HG02885 (cell line): Measurements from ENCODE around the gene PHTF1.

Source experiments
- ATAC-seq: cut with Tn5 transposase; IDR thresholded peaks from one replicate; pipeline ENCODE4 v1.9.1; 2021; ENCODE audit warnings: mild to moderate bottlenecking; ENCODE audit not compliant: unreplicated experiment, poor library complexity

The PHTF1 gene

DNA sequence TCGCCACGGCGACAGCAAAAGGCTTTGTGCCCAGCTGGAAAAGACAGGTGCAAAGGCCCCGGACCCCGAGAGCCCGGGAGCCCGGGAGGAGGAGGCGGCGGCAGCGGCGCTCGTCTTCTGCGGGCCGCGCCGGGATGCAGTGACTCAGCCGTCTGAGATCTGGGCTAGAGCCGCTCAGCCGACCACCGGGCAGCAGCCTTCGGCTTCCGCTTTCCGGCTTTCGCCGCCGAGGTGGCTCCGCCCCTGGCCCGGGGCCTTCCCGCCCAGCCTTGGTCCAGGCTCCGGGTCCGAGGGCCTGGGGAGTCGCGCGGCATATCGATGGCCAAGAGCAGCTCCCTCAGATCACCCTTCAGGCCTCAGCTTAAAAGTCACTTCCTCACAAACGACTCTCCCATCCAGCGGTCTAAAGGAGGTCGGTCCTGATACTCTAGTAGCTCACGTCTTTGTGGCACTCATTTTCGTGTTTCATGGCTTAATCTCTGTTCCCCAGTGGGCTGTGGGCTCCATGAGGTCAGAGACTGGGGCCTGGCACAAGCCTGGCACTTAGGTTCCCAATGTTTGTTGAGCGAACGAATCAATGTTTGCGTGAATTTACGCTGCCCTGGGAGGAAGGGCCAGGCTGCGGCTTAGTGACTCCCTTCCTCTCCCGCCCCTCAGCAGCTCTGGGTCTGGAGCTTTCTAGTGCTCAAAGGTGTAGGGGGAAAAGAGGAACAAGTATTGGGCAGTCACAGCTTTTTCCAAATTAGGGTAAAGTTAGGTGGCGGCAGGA is at the start of gene PHTF1:
TSS of gene PHTF1 (minus strand) at position 154 of the 769 bp plus-strand sequence. CDS start 783 bp downstream, outside the sequence.
- ATAC-seq, result peak; percentile 86

DNA sequence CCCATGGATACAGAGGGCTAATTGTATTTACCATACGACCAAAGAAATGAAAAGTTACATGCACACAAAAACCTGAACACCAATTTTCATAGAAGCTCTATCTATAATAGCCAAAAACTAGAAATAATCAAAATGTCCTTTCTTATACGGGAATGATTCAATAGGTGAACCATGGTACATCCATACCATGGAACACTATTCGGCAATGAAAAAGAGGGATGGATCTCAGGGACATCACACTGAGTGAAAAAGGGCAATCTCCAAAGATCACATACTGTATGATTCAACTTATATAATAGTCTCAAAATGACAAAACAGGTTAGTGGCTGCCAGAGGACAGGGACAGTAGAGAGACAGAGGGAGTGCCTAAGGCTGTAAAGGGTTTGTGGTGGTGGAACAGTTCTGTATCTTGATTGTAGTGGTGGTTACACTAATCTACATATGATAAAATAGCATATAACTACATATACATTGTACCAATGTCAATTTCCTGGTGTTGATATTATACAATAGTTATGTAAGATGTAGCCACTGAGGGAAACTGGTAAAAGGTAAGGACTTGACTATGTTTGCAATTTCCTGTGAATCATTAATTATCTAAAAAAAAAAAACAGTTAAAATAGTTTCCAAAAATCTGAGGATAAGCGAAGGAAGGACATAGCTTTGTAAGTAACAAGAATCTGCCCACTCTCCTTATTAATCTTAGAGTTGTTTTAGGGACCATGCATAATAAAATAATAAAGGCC is 49.3 kb upstream of the PHTF1 start:
- ATAC-seq, result no peak

DNA sequence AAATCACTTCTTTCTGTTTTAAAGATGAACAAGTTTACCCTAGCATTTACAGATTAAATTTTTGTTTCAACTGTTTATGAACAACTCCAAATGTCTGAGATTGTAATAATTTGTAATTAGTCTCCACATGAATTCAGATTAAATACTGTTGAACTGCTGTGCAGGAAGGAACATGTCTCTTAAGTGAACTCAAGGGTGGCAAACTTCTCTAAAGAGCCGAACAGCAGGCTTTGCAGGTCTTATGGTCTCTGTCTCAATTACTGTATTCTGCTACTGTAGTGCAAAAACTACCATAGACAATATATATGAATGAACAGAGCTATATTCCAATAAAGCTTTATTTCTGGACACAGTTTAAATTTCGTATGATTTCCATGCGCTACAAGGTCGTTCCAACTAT is 46.4 kb upstream of the PHTF1 start:
- ATAC-seq, result no peak

DNA sequence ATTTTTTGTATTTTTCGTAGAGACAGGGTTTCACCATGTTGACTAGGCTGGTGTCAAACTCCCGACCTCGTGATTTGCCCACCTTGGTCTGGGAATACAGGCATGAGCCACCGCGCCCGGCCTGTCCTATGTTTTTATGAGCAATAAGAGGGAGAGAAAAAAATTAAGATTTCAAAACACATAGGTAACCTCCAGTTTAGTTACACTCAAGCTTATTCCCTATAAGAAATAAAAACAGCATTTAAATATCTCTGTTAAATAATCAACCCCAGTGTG is 45.9 kb upstream of the PHTF1 start:
- no peak for ATAC-seq

DNA sequence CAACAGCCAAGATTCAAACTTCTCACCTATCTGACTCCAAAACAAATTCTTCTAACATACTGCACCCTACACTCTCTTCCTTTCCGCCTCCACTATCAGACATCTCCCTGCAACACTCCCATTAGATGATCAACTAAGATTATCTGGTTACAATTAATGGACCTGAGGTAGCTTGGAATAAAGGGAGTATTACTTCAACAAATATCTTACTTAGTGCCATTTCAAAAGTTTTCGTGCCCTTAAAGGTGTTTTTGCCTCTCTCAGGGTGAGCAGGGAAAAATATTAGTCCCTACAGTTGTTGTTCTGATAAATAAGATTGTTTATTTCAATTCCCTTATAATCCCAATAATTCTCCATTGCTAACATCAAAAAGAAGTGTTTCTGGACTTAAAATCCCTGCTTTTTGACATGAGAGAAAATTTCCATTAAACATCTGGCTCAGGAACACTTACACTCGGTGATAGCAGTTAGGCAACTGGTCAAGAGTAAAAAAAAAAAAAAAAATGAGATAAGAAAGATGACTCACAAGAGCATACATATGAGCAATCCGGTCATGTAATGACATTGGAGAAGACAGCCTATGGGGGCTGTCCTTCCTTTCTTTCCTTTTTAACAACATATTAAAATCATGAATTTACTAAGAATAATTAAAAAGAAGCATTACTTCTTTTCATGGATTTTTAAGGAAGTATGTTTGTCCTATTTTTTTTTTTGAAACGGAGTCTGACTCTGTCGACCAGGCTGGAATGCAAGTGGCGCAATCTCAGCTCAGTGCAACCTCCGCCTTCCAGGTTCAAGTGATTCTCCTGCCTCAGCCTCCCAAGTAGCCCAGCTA is 45.4 kb upstream of the PHTF1 start:
- ATAC-seq, result no peak

DNA sequence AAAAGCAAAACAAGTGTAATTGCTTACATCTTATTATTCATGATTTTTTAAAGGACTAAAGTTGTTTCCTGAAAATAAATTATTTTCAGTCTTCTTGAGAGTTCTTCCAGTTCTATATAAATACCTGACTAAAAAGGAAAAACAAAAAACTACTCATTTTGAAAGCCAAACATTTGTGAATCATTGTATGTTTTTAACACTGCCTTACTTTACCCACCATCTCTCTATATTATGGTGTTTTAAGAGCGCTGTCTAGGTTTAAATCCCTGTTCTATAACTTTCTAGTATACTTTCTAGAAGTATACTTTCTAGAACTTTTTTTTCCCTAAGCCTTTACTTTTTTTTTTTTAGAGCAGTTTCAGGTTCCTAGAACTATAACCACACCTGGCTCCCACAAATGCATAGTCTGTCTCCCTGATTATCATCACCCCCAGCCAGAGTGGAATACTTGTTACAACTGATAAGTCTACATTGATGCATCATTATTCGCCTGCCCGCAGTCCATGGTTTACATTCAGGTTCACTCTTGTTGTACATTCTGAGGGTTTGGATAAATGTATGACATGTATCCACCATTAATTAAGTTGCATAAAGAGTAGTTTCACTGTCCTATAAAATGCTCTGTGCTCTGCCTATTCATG is 43.2 kb upstream of the PHTF1 start:
- ATAC-seq, result no peak

DNA sequence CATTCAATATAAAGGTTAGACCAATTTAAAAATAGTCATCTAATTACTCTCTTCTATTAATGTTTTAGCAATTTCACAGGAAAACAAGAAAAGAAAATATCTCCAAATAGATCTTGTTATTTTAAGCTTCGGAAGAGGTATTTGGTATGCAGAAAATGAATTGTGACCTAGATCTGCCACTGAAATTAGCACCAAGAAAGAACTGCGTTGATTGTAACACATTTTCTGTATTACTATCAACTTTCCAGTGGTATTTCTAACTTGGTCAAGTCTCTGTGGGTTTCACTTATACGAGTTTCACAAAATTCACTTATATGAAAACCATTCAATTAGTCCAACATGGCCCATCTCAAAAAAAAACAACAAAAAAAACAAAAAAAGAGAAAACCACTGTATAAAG is 41.2 kb upstream of the PHTF1 start:
- no peak for ATAC-seq

DNA sequence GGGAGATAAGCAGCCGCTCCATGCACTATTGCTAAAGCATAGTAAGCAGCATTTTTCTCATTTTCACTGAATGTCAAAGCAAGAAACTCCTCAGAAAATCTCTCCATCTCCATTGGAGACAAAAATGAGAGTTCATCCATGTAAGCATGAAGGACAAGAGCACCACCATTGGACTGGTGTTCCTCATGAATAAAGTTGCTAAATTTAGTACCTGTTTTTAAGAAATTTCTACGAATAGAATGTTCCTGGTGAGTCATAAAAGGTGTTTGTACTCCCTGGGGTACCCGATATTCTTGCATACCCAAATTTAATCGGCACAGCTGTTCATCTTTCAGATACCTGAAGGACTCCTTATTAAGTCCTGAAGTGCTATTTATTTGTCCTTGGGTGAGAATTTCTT is 38.2 kb upstream of the PHTF1 start:
- ATAC-seq, result no peak

DNA sequence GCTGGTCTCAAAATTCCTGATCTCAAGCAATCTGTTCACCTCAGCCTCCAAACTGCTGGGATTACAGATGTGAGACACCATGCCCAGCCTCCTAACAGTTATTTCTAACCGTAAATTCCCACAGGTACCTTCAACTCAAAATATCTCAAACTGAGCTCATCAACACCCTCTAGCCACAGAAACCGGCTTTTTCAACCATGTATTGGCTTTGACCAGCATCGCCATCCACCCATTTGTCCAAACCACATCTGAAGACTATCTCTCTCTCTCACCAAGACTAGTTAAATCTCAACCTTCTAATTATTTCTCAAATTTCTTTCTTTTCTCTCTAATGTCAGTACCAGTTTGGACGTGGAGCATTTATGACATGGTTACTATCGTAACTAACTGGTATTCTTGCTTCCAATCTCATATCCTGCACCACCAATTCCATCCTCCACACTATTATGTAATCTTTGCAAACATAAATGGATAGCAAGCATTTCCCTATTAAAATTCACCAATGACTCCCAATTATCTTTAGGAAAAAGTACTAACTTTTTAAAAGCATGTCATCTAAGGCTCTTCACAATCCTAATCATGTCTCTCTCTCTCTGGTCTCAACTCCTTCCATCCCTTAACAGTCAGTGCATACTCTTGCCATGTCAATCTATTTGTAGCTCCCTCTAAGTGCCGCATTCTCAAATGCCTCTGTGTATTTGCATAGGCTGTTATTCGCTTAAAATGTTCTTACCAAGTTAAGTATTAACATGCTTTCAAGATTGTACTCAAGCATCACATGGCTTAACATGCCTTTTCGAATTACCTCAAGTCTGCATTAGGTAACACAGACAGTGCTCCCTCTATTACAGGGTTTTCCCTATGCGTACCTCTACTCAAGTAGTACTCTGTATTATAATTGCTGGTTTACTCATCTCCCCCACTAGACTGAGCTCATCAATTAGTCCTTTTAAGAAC is 34.9 kb upstream of the PHTF1 start:
- ATAC-seq, result no peak

DNA sequence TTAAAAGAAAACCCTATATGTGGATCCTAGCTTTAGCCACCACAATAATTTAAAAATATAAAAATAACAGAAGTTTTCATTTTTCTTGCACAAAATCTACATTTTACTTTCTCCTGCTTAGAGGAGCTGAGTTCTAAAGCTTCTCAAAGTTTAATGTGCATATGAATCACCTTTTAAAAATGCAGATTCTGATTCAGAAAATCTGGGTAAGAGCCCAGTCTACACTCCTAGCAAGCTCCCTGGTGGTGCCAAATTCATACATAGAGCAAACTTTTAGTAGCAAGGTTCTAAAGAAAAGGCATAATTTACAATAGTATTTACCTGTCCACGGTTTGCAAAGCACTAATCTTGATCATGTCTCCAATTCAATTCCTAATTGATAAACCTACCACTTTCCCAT is 33.7 kb upstream of the PHTF1 start:
- ATAC-seq, result no peak

DNA sequence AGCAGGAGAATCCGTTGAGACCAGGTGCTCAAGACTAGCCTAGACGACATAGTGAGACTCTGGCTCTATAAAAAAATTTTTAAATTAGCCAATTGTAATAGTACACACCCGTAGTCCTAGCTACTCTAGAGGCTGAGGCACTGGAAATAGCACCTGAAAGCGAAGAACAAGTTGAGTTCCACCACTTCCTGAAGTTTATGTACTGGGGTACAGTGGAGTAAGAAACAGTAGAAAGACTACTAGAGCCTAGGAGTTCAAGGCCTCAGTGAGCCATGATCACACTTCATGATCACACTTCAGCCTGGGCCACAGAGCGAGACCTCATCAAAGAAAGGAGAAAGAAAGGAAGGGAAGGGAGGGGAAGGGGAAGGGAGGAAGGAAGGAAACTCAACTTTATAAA is 33.2 kb upstream of the PHTF1 start:
- no peak for ATAC-seq

DNA sequence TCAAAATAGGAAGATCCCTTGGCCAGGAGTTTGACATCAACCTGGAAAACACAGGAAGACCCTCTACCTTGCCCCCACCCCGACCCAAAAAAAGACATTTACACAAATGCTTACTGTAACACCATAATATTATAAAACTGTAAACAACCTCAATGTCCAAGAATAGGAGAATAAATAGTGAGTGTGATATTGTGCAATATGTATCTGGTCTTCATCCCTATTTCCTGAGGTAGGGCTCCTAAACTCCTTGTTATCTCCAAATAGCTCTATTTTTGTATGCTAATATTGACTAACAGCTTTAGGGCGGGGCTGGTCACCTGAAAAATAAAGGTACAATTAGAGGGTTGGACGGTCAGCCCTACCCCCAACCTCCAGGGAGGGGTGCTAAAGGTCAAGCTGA is 29.5 kb upstream of the PHTF1 start:
- ATAC-seq, result no peak

DNA sequence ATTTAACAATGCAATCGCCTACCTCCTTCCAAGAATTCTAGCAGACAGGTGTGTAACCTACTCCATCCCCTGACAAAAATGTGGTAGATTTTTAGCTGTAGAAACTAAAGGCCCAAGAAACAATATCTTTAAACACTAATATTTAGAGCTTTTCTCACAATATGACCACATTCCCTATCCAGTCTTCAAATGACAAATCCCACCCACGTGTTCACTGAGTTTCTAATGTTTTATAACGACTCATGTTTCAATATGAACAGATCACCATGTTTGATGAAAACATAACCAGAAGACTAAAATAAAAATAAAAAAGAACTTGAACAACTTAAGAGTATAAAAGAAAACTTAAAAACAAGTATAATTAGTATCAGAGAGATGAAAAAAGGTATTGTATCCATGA is 28.4 kb upstream of the PHTF1 start:
- ATAC-seq, result no peak

DNA sequence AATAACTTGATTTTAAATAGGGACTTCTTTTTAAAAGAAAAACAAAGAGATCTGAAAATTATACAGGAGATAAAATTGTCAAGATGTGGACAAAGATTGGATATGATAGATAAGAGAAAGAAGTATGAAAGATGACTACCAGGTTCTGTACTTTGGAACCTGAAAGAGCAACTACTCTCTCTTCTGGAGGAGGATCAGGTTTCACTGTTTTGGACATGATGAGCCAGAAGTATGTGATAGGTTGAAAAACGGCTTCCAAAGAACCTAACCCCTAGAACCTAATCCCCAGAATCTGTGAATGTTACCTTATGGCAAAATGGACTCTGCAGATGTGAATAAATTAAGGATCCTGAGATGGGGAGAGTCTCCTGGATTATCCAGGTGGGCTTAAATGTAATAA is 26.8 kb upstream of the PHTF1 start:
- no peak for ATAC-seq

DNA sequence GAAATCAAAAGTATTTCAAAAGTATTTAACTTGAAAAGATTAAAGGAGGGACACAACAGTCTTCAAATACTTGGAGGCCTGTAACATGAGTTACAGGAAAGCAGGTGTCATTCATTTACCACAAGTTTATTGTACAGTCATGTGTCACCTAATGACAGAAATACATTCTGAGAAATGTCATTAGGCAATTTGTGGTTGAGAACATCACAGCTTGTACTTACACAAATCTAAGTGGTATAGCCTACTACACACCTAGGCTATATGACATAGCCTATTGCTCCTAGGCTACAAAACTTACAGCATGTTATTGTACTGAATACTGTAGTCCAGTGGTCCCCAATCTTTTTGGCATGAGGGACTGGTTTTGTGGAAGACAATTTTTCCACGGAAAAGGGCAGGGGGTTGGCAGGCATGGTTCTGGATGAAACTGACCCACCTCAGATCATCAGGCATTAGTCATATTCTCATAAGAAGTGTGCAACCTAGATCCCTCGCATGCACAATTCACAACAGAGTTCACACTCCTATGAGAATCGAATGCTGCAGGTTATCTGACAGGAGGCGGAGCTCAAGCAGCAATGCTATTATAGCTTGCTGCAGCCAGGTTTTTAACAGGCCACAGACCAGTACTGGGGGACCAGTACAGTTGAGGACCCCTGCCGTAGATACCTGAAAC is 25.0 kb upstream of the PHTF1 start:
- peak; percentile 66 for ATAC-seq

DNA sequence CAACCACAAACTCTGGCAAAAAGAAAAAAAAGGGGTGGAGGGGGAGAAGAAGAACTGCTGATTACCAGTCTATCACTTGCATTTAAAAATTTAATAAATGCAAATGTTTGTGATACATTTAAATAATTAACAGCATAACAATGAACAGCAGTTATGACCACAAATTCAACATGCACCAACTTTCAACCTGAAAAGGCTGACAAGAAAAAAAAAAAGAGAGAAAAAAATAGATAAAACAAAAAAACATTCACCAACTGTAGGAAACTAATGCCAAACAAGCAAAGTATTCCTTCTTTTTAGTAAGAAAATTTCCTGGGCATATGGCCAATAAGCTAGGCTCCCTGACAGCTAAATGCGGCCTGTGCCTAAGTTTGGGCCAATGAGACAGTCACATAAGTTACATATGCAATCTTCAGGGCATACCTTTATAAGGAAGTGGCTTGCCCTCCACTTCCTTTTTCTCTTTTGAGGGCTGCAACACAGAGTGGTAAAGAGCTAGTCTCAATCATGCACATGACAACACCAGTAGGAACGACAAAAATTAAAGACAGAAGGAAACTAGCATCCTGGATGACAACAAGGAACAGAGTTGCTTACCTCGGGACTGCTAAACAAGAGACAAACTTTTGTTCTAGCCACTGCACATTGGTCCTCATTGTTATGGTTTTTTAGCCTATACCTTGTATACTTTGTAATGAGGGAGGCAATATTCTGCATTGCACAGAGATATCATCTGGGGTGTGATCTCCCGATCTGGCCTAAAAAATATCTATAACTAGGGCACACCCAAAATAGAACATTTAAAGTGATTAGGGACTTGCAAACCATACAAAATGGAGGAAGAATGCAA is 24.2 kb upstream of the PHTF1 start:
- peak; percentile 77 for ATAC-seq

DNA sequence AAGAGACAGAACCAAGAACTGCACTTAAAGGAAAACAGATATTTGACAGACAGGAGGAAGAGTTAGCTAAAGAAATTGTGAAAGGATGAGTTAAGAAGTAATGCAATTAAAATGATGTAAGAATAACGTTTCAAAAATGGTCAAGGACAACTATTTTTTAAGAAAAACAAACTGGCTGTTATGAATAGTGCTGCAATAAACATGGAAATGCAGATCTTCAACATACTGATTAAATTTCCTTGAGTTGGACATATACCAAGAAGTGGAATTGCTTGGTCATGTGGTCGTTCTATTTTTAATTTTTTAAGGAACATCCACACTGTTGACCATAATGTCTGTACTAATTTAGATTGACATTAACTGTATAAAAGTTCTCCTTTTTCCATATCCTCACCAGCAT is 23.1 kb upstream of the PHTF1 start:
- ATAC-seq, result no peak
